Stimulated activated CD8-positive, alpha-beta memory T cell treated with anti-CD3 and anti-CD28 coated beads, Interleukin-4, amount 100 ng/mL, for 1 hour (primary cell): ENCODE results near the gene TAS2R10.
"Not testable (repeated sequence)": the region's sequence is repeated elsewhere in the genome, so short reads cannot be mapped to it uniquely, and the experiment has no call there.

Experiments
- DNase-seq, 2 donors: peaks; one replicate each; pipeline ENCODE4 v3.0.0-alpha.2; 2020; ENCODE audit warnings: low read depth in 2 of 2, low spot score in 1 of 2

Gene TAS2R10, protein sequence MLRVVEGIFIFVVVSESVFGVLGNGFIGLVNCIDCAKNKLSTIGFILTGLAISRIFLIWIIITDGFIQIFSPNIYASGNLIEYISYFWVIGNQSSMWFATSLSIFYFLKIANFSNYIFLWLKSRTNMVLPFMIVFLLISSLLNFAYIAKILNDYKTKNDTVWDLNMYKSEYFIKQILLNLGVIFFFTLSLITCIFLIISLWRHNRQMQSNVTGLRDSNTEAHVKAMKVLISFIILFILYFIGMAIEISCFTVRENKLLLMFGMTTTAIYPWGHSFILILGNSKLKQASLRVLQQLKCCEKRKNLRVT

DNA sequence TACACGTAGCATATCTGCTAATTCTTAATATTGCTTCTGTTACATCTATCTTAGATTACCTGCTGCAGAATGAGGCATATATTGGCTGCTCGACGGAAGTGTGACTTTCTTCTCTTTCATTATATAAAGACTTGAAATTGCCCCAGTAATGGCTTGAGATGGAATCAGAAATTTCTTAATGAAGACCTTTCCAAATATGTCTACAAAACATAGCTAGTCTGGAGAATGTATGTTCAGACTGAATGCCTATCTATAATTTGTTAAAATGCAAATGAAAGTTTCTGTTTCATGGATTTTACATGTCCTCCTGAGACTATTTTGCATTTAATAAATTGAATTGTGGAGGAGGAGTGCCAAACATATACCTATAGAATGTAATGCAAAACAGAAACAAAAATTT, at the start of gene TAS2R10:
Gene TAS2R10, minus strand, starts transcription at position 101 of the 400 bp plus-strand sequence. Its CDS starts 89 bp downstream, at position 12.
- no peak for DNase-seq

DNA sequence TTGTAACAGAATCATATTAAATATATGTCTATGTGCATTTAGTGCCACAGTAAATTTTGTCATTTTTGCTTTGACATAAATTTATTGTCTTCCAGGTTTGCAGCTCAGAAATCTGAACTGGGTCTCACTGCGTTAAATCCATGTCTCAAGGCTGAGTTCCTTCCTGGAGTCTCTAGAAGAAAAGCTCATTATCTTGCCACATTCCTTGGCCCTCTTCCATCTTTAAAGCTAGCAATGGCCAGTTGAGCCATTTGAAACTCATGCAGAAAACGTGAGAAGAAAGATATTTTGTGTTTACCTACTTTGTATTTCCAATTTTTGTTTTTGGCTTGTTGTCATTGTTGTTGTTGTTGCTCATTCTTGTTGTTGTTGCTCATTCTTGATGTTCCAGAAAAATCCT, 47.2 kb upstream of the TAS2R10 start:
- no peak for DNase-seq

DNA sequence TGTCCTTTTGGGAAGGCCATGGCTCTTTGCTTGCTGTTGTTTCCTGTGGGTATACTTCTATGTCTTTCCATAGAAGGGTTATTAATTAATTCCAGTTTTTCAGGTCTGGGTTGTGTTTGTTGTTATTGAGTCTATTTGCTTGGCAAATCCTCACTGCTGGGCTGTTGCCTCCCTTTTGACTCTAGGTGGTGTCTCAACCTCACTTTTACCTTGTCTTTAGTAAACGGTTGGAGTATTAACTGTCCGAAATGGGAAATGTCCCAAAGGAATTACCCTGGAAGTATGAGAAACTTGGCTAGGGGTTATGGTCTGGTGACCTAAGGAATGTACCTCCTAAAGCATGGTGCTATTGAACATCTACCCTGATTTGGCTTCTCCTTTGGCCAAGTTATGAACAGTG, 41.2 kb upstream of the TAS2R10 start:
- no peak for DNase-seq

DNA sequence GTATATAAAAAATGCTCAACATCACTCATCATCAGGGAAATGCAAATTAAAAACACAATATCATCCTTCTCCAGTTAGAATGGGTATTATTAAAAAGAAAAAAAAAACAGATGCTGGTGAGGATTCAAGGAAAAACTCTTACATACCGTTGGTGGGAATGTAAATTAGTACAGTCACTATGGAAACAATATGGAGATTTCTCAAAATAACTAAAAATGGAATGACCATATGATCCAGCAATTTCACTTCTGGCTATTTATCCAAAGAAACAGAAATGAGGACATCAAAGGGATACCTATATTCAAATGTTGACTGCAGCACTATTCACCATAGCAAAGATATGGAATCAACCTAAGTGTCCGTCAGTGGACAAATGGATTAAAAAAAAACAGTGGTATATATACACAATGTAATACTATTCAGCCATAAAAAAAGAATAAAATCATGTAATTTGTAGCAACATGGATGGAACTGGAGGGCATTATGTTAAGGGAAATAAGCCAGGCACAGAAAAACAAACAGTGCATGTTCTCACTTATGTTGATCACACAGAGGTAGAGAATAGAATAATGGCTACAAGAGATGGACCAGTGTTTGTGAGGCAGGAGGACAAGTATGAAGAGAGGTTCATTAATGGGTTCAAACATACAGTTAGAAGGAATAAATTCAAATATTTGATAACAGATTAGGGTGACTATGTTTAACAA, 37.5 kb upstream of the TAS2R10 start:
- DNase-seq = no peak

DNA sequence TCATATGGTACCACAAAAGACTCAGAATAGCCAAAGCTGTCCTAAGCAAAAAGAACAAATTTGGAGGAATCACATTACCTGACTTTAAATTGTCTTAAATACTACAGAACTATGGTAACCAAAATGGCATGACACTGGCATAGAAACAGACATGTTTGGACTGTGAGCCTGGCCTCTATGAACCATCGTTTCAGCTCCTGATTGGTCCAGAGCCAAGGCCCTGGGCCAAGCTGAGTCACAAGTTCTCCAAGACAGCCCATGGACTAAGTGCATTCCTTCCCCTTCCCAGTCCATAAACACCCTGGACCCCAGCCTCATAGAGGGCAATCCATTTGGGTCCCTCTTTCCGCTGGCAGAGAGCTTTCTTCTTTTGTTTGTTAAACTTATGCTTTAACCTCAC, 35.2 kb upstream of the TAS2R10 start:
- no peak for DNase-seq

DNA sequence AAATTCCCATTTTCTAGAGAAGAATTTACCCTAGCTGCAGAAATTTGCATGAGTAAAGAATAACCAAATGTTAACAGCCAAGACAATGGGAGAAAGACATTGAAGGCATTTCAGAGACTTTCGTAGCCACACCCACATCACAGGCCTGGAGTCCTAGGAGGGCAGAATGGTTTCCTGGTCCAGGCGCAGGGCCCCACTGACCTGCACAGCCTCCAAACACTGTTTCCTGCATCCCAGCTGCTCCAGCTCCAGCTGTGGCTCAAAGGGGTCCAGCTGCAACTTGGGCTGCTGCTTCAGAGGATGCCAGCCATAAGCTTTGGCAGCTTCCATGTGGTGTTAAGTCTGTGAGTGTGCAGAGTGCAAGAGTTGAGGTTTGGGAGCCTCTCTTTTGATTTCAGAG, 29.6 kb upstream of the TAS2R10 start:
- no peak for DNase-seq

DNA sequence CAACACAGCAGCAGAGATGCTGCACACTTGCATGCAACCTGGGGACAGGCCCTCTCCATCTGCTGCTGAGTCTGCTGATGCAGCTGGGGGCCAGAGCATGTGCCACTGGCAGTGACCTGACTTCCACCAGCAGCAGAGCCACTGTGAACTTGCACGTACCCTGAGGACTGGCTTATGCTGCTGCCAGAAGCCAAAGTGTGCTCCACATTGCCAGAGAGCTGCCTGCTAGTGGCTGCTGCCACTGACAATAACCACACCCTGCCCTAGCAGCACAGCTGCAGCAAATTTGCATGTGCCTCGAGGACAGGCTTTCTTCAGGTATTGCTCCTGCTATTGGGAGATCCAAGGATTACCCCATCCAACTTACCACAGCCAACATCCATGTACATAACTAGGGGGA, 27.6 kb upstream of the TAS2R10 start:
- no peak for DNase-seq

DNA sequence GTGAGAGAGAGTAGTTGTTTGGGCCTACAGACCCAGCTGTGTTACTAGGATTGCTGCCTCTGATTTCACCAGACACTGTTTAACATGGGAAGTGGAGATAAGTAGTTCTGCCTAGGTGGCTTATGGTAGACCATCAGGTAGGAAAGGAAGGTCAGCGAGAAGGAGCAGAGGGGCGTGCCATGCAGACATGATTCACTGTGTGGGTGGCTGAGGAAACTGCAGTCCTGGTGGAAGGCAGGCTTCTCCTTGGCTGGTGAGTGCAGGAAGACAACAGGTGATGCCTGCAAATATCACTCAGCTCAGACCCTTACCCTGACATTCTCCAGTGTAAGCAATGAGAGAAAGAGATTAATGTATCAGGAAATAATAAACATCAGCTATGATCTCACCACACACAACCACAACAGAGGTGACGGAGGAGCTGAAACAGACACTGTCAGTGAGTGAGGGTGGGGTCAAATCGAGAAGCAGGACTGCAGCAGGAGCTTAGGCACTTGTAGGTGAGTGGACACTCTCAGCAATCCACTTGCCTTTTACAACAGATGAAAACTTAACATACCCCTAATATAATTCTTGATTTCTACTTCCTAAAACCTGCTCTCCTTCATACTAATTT, 25.2 kb upstream of the TAS2R10 start:
- no peak for DNase-seq

DNA sequence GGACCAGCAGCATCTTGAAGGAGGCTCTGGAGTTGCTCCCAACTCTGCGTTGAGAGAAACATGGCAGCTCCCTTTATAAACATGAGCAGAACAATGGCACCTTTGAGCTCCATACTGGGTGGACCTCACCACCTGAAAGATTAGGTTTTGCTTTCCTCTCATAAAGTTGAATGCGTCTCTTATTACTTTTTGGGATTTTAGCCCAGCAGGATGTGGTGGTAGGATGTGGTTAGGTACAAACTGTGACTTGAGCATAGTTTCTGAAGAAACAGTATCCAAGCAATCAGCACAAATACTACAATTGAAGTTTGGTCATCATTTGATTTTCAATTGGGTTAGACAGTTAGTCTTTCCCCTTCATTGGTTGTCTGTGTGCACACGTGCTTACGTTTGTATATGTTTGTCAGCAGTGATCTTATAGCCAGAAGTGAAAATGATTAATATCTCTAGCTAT, 23.3 kb upstream of the TAS2R10 start, which contains the start of gene PRR4:
Gene PRR4, minus strand, starts transcription at position 51 of the 454 bp plus-strand sequence. Its CDS starts 38 bp downstream, at position 13.
- DNase-seq = no peak

DNA sequence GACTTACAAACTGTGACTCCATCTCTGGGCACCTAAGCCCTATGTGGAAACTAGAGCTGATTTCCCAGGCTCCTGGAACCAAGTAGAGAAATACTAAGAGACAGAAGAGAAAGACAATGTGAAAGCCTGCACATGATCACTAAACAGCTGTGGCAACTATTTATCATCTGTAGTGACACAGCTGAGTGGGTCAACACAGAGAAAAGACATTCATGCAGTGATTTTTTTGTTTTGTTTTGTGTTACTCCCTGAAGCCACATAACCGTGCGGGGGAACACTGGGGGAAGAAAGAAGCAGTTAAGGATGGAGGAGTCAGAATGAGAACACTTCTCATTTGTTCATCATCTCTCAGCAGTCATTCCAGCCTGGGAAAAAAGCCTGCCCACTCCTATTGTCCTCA, 21.6 kb upstream of the TAS2R10 start:
- no peak for DNase-seq

DNA sequence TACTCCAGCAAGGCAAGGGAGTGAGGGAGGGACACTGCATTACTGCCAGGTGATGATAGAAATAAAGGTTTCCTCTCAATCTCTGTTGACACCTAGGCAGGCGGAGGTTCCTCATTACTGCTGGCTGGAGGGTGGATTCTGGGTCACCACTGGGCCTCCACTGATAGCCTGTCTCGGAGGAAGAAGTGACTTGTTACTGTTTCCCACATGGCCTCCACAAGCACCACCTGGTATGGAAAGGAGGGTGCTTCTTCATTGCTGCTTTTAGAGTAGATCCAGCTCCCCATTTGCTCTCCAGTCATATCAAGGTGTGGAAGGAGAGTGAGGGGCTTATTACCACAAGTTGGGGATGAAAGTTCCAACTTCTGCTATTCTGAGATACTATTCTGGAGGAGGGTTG, 16.7 kb upstream of the TAS2R10 start:
- DNase-seq = no peak

DNA sequence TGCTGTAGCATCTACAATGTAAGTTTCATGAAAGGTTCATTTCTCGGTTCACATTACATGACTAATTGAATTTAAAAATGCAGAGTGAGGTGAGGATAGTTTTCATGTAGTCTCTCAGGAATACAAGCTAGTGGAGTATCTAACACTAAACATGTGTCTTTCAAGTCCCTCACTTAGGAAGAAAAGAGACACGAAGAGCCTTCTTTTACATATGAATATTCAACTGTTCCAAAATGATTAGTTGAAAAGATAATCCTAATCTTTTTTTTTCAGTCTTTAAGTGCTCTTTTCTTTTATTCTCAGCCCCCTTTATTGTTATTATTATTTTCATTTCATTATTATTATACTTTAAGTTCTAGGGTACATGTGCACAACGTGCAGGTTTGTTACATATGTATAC, 12.3 kb upstream of the TAS2R10 start:
- DNase-seq = no peak

DNA sequence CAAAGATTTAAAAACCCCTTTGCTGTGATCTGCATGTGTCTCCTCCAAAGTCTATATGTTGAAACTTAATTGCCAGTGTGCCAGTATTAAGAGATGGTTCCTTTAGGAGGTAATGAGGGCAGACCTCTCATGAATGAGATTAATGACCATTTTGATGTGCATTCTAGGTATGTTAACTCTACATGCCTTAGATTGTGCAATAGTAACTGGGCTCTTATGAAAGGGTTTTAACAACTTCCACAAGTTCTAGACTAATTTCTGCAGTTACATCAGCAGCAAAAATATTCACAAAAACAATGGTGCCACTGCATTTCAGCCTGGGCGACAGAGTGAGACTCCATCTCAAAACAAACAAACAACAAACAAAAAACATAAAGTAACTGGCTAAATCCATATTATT, 3.8 kb upstream of the TAS2R10 start:
- DNase-seq = no peak

DNA sequence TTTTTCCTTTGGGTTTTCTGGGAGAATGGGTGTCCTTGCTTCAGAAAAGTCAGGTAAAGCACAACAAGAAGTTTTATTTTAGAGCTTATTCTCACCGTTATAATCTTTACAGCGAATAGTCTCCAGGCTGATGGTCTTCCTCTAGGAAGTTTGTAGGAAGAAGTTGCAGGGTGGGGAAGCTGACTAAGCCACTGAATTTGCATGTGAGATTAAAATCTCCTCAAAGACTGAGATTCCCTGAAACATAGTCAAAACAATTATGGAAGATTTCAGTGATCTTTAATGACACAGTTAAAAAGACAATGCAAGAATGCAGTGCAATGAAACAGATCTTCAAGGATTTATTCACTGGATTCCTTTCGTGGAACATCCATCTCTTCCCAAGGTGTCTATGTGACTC, 1.2 kb downstream of the TAS2R10 start:
- no peak for DNase-seq

DNA sequence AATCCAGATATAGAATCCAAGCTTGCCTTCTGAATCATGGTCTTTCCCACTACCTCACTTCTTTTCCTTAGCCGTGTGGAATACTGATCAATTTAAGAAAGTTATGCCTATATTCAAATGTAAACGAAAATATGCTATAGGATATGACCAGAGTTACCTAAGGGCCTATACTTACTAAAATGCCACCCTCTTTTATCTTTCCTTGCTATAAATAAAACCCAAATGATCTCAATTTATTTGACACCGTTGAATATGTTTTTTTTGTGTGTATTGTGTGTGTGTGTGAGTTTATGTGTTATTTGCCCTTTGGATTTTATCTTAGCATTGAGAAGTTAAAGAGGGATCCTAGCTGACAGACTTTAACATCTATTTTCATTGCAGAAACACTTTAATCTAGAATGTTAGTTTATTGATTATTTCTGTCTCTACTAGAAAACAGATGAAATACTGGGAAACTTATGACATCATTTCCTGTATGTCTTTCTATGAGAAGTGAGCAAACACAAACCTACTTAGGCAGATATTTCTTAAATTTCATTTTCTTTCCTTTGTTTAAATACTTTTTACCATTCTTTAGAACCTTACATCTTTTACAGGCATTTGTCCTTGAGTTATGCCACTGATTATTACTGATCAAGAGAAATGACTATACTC, 14.1 kb downstream of the TAS2R10 start:
- no peak for DNase-seq

DNA sequence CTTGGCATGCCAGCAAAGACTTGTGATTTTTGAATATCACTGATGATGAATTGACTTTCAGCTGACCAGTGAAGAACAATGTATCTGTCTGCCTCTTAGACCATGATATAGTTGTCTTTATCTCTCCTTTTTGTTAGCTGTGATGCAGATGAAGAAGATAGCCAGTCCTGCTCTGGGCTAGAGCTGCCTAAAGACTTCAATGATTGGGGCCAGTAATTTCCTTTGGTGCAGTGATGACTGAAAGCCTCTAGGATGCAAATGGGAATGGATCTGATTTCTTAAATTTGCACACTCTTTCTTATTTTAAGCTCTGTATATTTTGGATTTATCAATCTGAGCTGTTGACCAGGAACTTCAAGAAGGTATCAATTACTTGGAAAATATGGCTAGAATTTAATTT, 16.1 kb downstream of the TAS2R10 start, which contains the start of gene TAS2R9:
Gene TAS2R9, minus strand, starts transcription at position 101 of the 400 bp plus-strand sequence. Its CDS starts 93 bp downstream, at position 8.
- no peak for DNase-seq

DNA sequence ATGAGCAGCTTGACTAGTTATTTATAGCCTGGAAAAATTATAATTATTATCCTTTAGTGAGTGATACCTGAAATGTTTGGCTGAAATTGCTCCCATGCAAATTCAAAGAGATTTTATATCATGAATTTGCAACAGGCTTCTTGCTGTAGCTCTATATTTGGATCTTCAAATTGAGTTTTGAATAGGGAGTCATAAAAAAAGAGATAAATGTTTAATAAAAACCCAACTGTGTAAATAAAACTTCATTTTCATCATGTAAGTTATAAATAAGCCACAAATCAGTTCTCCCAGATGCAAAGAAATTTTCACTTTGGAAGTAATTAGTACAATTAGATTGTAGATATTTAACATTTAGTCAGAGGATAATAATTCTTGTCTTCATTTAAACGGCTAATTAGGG, 19.0 kb downstream of the TAS2R10 start, which contains the start of gene TAS2R8:
Gene TAS2R8, minus strand, starts transcription at position 101 of the 400 bp plus-strand sequence. CDS start 306 bp downstream, outside the sequence.
- DNase-seq = no peak

DNA sequence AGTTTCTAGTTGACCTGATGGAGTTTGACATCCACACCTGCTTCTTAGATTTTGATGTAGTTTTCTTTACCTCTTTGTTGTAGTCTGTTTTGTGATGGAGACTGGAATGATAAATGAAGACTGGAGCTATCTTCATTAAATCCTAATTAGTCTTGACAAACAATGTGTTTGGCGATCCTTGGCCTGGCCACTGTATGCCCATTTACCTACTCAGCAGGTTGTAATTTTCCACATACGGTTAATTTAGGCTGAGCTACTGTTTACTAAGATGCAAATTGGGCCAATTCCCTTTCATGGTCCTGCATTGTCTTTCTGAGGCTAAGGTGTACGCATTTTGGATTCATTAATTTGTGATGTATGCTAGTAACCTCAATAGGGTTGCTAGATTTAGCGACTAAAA, 23.6 kb downstream of the TAS2R10 start, which contains the start of gene TAS2R7:
Gene TAS2R7, minus strand, starts transcription at position 41 of the 400 bp plus-strand sequence. CDS start 57 bp downstream, outside the sequence.
- no peak for DNase-seq

DNA sequence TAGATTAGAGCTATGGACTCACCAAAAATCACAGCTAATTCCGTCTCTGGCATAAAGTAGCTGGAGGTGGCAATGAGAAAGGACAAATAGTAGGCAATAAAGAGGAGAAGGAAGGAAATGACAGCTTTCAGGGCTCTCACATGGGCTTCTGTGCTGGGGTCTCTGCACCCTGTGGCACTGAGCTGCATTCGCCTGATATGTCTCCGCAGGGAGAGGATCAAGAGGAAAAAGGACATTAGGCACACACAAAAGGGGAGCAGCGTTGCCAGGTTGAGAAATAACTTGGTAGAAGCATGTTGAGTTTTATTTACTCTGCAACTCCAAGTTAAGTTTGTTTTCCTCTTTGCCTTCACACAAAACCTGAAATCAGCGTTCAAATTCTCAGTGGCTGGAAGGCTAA, 24.4 kb downstream of the TAS2R10 start:
- no peak for DNase-seq

DNA sequence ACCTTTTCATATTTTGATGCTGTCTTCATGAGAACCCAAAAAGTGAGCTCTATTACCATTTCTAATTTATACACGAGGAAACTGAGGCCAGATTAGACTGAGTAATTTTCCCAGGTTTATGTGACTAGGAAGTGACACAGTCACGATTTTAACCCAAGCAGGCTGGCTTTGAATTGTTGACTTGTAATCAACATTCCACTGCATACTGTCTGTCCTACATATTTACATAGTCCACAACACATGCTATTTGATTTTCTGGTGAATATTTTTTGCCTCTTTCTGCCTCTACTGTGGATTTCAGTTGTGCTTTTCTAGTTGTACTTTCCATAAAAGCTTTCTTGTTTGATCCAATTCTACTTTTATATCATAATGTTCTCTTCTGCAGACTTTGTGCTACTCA, 31.9 kb downstream of the TAS2R10 start:
- DNase-seq = no peak

DNA sequence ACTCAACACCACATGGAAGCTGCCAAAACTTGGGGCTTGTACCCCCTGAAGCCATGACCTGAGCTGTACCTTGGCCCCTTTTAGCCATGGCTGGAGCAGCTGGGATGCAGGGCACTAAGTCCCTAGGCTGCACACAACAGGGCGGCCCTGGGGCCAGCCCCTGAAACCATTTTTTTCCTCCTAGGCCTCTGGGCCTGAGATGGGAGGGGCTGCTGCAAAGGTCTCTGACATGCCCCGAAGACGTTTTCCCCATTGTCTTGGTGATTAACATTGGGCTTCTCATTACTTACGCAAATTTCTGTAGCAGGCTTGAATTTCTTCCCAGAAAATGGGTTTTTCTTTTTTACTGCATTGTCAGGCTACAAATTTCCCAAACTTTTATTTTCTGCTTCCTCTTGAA, 34.4 kb downstream of the TAS2R10 start:
- not testable (repeated sequence) for DNase-seq
